ENCODE results near the gene ADGRD1. TPM values are rescaled to one million over a fixed set of nuclear protein-coding genes. Genes with fewer than 3 reads are reported as not detected.

ADGRD1 gene
- polyA plus RNA-seq, 3 donors: 4.7 to 17.9 (median 4.9) TPM

DNA sequence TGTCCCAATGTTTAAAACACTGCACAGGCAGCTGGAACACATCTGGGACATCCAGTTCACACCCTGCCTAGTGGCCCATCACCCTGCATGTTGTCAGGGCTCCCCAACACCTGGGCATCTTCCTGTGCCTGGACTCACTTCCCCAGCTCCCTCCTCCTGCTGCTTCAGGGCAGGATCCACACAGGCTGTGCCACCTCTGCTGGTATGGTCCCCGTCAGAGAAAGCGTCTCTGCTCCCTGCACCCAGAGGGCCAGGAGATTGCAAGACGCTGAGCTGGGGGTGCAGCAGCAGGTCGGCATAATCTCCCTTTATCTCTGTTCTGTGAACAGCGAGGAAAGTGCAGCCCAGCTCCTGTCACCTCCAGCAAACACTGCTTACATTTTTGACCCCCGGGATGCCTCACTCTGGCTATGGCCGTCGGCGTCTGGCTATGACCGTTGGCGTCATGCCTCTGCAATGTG is 124.3 kb downstream of the ADGRD1 start:
- no peaks in the 10 kb centered on the region for H3K4me1 ChIP-seq (ENCODE audit: control insufficient read depth in 1 of 2, insufficient read depth in 2 of 2, low read length in 2 of 2)
- H4K20me1 ChIP-seq (ENCODE audit: insufficient read depth, low read length): no peaks in the 10 kb centered on the region
- no peak overlapping the region for H2AFZ ChIP-seq (ENCODE audit: insufficient read depth, low read depth, low read length, poor library complexity, severe bottlenecking)
- Mint-ChIP-seq H3K27me3 (ENCODE audit: low read depth in 3 of 3) (peaks cover 4 to 8% (median 6%) of the 10 kb centered on the region in 3 donors), H3K9me3 (peaks cover 0 to 12% (median 5%) of the 10 kb centered on the region in 7 donors), H3K36me3 (peaks cover 0 to 2% of the 10 kb centered on the region in 2 donors), H3K4me1 (peaks cover 5% of the 10 kb centered on the region), H3K27ac (no peak overlapping the region), H3K4me3 (no peak overlapping the region)
- H3K4me2 ChIP-seq (replicated peaks; ENCODE audit: extremely low read depth, low read length, poor library complexity, severe bottlenecking): no peak overlapping the region
- H3K36me3 ChIP-seq (replicated peaks in 1 of 2; ENCODE audit: control insufficient read depth in 1 of 2, insufficient read depth in 2 of 2, low read length in 2 of 2): no peaks in the 10 kb centered on the region
- DNase-seq: no peak
- intact Hi-C loops (cut with micrococcal nuclease): no loop called here
- H3K4me3 ChIP-seq (replicated peaks in 1 of 3; ENCODE audit: low read depth in 2 of 3, low read length in 3 of 3): no peak overlapping the region
- peaks cover 0 to 8% of the 10 kb centered on the region in 2 donors for H3K9me3 ChIP-seq (replicated peaks in 1 of 2; ENCODE audit: control insufficient read depth in 1 of 2, insufficient read depth in 1 of 2, low read length in 2 of 2)
- no peak overlapping the region for H3K9ac ChIP-seq (ENCODE audit: insufficient read depth, low read length, poor library complexity, severe bottlenecking)
- WGBS (ENCODE audit: insufficient coverage): 89% methylated on average over 10 of the region's 11 CpGs
- TF ChIP-seq, protein P1, sequence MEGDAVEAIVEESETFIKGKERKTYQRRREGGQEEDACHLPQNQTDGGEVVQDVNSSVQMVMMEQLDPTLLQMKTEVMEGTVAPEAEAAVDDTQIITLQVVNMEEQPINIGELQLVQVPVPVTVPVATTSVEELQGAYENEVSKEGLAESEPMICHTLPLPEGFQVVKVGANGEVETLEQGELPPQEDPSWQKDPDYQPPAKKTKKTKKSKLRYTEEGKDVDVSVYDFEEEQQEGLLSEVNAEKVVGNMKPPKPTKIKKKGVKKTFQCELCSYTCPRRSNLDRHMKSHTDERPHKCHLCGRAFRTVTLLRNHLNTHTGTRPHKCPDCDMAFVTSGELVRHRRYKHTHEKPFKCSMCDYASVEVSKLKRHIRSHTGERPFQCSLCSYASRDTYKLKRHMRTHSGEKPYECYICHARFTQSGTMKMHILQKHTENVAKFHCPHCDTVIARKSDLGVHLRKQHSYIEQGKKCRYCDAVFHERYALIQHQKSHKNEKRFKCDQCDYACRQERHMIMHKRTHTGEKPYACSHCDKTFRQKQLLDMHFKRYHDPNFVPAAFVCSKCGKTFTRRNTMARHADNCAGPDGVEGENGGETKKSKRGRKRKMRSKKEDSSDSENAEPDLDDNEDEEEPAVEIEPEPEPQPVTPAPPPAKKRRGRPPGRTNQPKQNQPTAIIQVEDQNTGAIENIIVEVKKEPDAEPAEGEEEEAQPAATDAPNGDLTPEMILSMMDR (IDR thresholded peaks at IDR 0.05): no peak
- H3K79me2 ChIP-seq (ENCODE audit: insufficient read depth, low read length): no peaks in the 10 kb centered on the region
- peaks cover 0 to 5% of the 10 kb centered on the region in 2 donors for H3K27me3 ChIP-seq (ENCODE audit: control insufficient read depth in 2 of 2, insufficient read depth in 2 of 2, low read length in 2 of 2)
- no peak overlapping the region for H3K27ac ChIP-seq (ENCODE audit: low read depth in 1 of 2, low read length in 2 of 2)

DNA sequence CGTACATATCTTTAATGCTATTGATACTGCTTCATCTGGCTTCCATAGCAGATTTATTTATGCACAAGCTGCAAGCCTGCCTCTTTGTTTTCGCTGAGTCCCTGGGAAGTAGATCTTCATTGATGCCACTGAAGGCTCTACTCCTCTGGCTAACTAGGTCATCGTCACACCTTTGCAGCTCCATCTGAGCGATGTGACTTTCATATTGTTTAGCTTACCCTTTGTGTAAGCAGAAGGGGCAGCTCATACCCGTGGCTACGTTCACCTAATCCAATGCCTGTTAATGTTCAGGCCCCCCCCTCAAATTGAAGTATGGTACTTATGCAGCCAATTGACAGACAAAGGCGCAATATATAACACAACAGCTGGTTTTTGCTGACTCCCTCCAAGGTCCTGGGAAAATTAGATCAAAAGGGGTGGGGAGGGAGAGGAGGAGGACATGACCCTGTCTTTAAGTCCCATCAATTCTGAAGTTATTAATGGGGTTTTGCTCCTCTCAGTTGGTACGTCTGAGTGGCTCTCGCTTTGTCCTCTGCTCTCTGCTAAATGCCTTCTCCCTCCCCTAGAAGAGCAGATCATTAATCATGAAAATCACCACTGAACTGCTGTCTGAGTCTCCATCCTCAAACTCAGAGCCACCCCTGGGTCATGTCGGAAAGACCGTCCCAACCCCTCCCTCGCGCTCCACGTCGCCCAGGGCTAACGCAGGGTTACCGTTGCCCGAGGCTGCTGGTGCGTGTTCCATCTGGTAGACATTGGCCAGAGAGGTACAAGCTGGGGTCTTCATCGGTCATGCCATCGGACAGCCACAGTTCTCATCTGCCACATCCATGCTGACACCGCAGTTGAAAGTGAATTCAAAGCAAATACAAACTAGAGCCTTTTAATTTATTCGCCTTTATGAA is 128.8 kb downstream of the ADGRD1 start:
- intact Hi-C loops (cut with micrococcal nuclease): no loop called here
- DNase-seq: no peak

More for the DNA sequence above, 128.8 kb downstream of the ADGRD1 start:
- Histone ChIP-seq H3K9ac (ENCODE audit: insufficient read depth, low read length, poor library complexity, severe bottlenecking) (no peak overlapping the region), H3K4me1 (ENCODE audit: control insufficient read depth in 1 of 2, insufficient read depth in 2 of 2, low read length in 2 of 2) (no peaks in the 10 kb centered on the region), H3K27ac (ENCODE audit: low read depth in 1 of 2, low read length in 2 of 2) (no peak overlapping the region), H3K4me2 (replicated peaks; ENCODE audit: extremely low read depth, low read length, poor library complexity, severe bottlenecking) (no peak overlapping the region), H3K9me3 (replicated peaks in 1 of 2; ENCODE audit: control insufficient read depth in 1 of 2, insufficient read depth in 1 of 2, low read length in 2 of 2) (no peaks in the 10 kb centered on the region), H3K79me2 (ENCODE audit: insufficient read depth, low read length) (no peaks in the 10 kb centered on the region), H3K4me3 (replicated peaks in 1 of 3; ENCODE audit: low read depth in 2 of 3, low read length in 3 of 3) (no peak overlapping the region), H3K27me3 (ENCODE audit: control insufficient read depth in 2 of 2, insufficient read depth in 2 of 2, low read length in 2 of 2) (peaks cover 0 to 5% of the 10 kb centered on the region in 2 donors), H2AFZ (ENCODE audit: insufficient read depth, low read depth, low read length, poor library complexity, severe bottlenecking) (no peak overlapping the region), H3K36me3 (replicated peaks in 1 of 2; ENCODE audit: control insufficient read depth in 1 of 2, insufficient read depth in 2 of 2, low read length in 2 of 2) (peaks cover 0 to 9% of the 10 kb centered on the region in 2 donors), H4K20me1 (ENCODE audit: insufficient read depth, low read length) (no peaks in the 10 kb centered on the region)
- H3K9me3 Mint-ChIP-seq: peaks cover 0 to 5% (median 0%) of the 10 kb centered on the region in 7 donors
- H3K27me3 Mint-ChIP-seq (ENCODE audit: low read depth in 3 of 3): peaks cover 5 to 9% (median 9%) of the 10 kb centered on the region in 3 donors
- peaks cover 16% of the 10 kb centered on the region in 2 donors for H3K36me3 Mint-ChIP-seq
- H3K4me1 Mint-ChIP-seq: no peaks in the 10 kb centered on the region
- H3K4me3 Mint-ChIP-seq: no peak overlapping the region
- 92% methylated on average over 16 of the region's 23 CpGs for WGBS (ENCODE audit: insufficient coverage)
- TF ChIP-seq, protein P1 (IDR thresholded peaks at IDR 0.05): no peak
- H3K27ac Mint-ChIP-seq: no peak overlapping the region
